Glutamatergic neuron (in vitro differentiated cells): ENCODE data around the gene LSM14B. TPM values are rescaled to one million over a fixed set of nuclear protein-coding genes. Genes with fewer than 3 reads are reported as not detected.

Experiments used
- DNase-seq: peaks from one replicate; pipeline ENCODE4 v3.0.0; 2022
- H3K27ac Mint-ChIP-seq: one replicate; pipeline ENCODE4 v1.8.0; 2020; ENCODE audit warnings: mild to moderate bottlenecking, mixed read lengths, inconsistent platforms; ENCODE audit not compliant: unreplicated experiment
- H3K27me3 Mint-ChIP-seq: one replicate; pipeline ENCODE4 v1.8.0; 2020; ENCODE audit warnings: mild to moderate bottlenecking, moderate library complexity, mixed read lengths, inconsistent platforms; ENCODE audit not compliant: unreplicated experiment
- H3K36me3 Mint-ChIP-seq: one replicate; pipeline ENCODE4 v1.8.0; 2020; ENCODE audit warnings: mild to moderate bottlenecking, mixed read lengths, inconsistent platforms; ENCODE audit not compliant: unreplicated experiment
- H3K4me1 Mint-ChIP-seq: one replicate; pipeline ENCODE4 v1.8.0; 2020; ENCODE audit warnings: mild to moderate bottlenecking, low read depth, mixed read lengths, inconsistent platforms; ENCODE audit not compliant: unreplicated experiment
- H3K4me3 Mint-ChIP-seq: one replicate; pipeline ENCODE4 v1.8.0; 2020; ENCODE audit warnings: mild to moderate bottlenecking, mixed read lengths, inconsistent platforms; ENCODE audit not compliant: unreplicated experiment
- H3K9me3 Mint-ChIP-seq: one replicate; pipeline ENCODE4 v1.8.0; 2020; ENCODE audit warnings: mild to moderate bottlenecking, moderate library complexity, mixed read lengths, inconsistent platforms; ENCODE audit not compliant: unreplicated experiment
- CTCF ChIP-seq: fragments of 200-600 bp; sonication (generic); IDR thresholded peaks from one replicate; pipeline ENCODE4 v1.5.0; 2021; ENCODE audit not compliant: partially characterized antibody, unreplicated experiment
- total RNA-seq: library from RNA; stranded (reverse); fragmentation: NEBNext Ultra II Directional; extraction: Animal tissue kit (Norgen Biotek cat#: 25700); gene quantifications from one replicate; pipeline ENCODE4 v1.2.1, GENCODE V29; 2021; ENCODE audit not compliant: unreplicated experiment

Gene LSM14B
- total RNA-seq, 1 donor from 2014 or later = 73.6 TPM

- no peak for TF ChIP-seq CTCF
- peaks cover 9% of the 10 kb centered on the region for H3K9me3 Mint-ChIP-seq
- H3K27me3 Mint-ChIP-seq = peaks cover 2% of the 10 kb centered on the region
- no peak overlapping the region for H3K4me3 Mint-ChIP-seq
- H3K27ac Mint-ChIP-seq = no peak overlapping the region
- no peaks in the 10 kb centered on the region for H3K36me3 Mint-ChIP-seq
- no peak for DNase-seq
- H3K4me1 Mint-ChIP-seq = peaks cover 10% of the 10 kb centered on the region
Observed at GRCh38 chr20:62120365-62120762, 1.9 kb upstream of the LSM14B start.

GRCh38 chr20:62120990-62121775 lies 1.1 kb upstream of the LSM14B start:
- no peaks in the 10 kb centered on the region for H3K36me3 Mint-ChIP-seq
- DNase-seq = no peak
- H3K4me3 Mint-ChIP-seq = peak overlapping the region; percentile 88
- peaks cover 10% of the 10 kb centered on the region for H3K4me1 Mint-ChIP-seq
- H3K27ac Mint-ChIP-seq = peak overlapping the region; percentile 85
- H3K27me3 Mint-ChIP-seq = peaks cover 2% of the 10 kb centered on the region
- H3K9me3 Mint-ChIP-seq = peaks cover 9% of the 10 kb centered on the region
- no peak for TF ChIP-seq CTCF

GRCh38 chr20:62122654-62123449 lies 577 bp downstream of the LSM14B start:
- TF ChIP-seq CTCF = no peak
- H3K9me3 Mint-ChIP-seq = peaks cover 9% of the 10 kb centered on the region
- peak overlapping the region; percentile 72 for H3K27ac Mint-ChIP-seq
- H3K27me3 Mint-ChIP-seq = peaks cover 2% of the 10 kb centered on the region
- DNase-seq = peak; percentile 57
- H3K36me3 Mint-ChIP-seq = no peaks in the 10 kb centered on the region
- H3K4me1 Mint-ChIP-seq = peaks cover 16% of the 10 kb centered on the region
- H3K4me3 Mint-ChIP-seq = peak overlapping the region; percentile 93

- no peak for TF ChIP-seq CTCF
- Mint-ChIP-seq H3K4me3 (peak overlapping the region; percentile 93), H3K27me3 (peaks cover 2% of the 10 kb centered on the region), H3K27ac (peak overlapping the region; percentile 72), H3K9me3 (peaks cover 9% of the 10 kb centered on the region), H3K4me1 (peaks cover 23% of the 10 kb centered on the region), H3K36me3 (no peaks in the 10 kb centered on the region)
- no peak for DNase-seq
Observed at GRCh38 chr20:62123450-62124118, 1.3 kb downstream of the LSM14B start.
